Peyer's patch (tissue), 4 donors: ENCODE results near the gene ARHGAP15.

Source experiments
- POLR2A ChIP-seq, 2 donors: fragments of 450-650 bp; IDR thresholded peaks; one replicate each; pipeline ENCODE4 v1.5.1; 2017; ENCODE audit warnings: antibody characterized with exemption in 2 of 2, mild to moderate bottlenecking in 2 of 2, moderate library complexity in 2 of 2
- TF ChIP-seq, protein P1 (sequence below), 6 experiments: fragments of 450-650 bp in 4 of 6; fragments of 200-600 bp in 2 of 6; sonication (generic) in 1 of 6; IDR thresholded peaks; one replicate each; pipeline ENCODE4 v1.5.1; 2017 to 2019; ENCODE audit warnings: antibody characterized with exemption in 6 of 6, mild to moderate bottlenecking in 3 of 6, moderate library complexity in 1 of 6

DNA sequence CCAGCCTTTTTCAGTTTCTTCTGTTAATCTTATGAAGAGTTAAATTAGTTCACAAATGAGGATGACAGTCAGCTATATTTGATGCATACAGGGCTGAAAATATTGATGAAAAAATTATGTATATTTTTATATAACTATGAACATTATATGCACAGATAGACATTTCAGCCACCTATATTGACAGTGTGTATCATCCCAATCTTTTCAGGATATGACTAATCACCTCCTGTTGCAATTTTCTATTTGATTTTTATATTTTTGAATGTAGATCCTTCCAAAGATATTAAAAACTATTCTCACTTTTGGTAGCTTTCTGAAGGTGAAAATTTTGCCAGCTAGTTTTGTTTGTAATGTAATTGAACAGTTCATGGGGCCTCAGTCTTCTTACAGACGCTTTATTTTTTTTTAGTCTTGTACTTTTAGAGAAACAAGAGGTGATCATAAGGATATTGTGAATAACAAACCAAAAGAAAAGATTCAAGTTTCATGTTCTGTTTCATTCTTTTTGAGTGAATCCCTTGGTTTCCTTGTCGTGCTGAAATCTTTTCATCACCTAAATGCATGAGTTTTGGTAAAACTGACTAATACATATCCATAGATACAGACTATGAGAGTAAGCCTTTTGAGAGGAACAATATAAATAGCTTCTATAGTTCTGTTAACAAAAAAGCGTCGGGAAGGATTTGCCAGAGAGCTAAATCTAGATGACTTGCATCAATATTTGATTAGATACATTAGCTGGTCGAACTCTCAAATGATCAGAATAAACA lies 123.1 kb downstream of the ARHGAP15 start:
- TF ChIP-seq, protein P1, sequence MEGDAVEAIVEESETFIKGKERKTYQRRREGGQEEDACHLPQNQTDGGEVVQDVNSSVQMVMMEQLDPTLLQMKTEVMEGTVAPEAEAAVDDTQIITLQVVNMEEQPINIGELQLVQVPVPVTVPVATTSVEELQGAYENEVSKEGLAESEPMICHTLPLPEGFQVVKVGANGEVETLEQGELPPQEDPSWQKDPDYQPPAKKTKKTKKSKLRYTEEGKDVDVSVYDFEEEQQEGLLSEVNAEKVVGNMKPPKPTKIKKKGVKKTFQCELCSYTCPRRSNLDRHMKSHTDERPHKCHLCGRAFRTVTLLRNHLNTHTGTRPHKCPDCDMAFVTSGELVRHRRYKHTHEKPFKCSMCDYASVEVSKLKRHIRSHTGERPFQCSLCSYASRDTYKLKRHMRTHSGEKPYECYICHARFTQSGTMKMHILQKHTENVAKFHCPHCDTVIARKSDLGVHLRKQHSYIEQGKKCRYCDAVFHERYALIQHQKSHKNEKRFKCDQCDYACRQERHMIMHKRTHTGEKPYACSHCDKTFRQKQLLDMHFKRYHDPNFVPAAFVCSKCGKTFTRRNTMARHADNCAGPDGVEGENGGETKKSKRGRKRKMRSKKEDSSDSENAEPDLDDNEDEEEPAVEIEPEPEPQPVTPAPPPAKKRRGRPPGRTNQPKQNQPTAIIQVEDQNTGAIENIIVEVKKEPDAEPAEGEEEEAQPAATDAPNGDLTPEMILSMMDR (IDR thresholded peaks at IDR 0.05) = no peak
- no peak for TF ChIP-seq POLR2A (IDR thresholded peaks at IDR 0.05)
